Activated CD4-positive, alpha-beta T cell treated with anti-CD3 and anti-CD28 coated beads, Interleukin-2, amount 50 U/mL, for 1 hour (primary cell): ENCODE data around the gene MICAL2.

Experiments
- DNase-seq: peaks from one replicate; pipeline ENCODE4 v3.0.0-alpha.2; 2020

Gene MICAL2

GRCh38 chr11:12291766-12292165, 181.4 kb downstream of the MICAL2 start:
- DNase-seq, result no peak

- no peak for DNase-seq
Measured at GRCh38 chr11:12292766-12293165, 182.4 kb downstream of the MICAL2 start.

GRCh38 chr11:12293486-12293885, 183.1 kb downstream of the MICAL2 start:
- no peak for DNase-seq

GRCh38 chr11:12294613-12295012, 184.2 kb downstream of the MICAL2 start:
- DNase-seq, result no peak

GRCh38 chr11:12295943-12296342, 185.6 kb downstream of the MICAL2 start:
- DNase-seq, result no peak

GRCh38 chr11:12298610-12299009, 188.2 kb downstream of the MICAL2 start:
- DNase-seq, result no peak

GRCh38 chr11:12301379-12301778, 191.0 kb downstream of the MICAL2 start:
- DNase-seq, result no peak

- DNase-seq, result no peak
Measured at GRCh38 chr11:12303421-12304149, 193.2 kb downstream of the MICAL2 start.

- no peak for DNase-seq
Measured at GRCh38 chr11:12306830-12307229, 196.4 kb downstream of the MICAL2 start.

GRCh38 chr11:12312132-12312531, 201.7 kb downstream of the MICAL2 start:
- DNase-seq, result no peak
